ENCODE results near the gene SCGB3A2.

DNA sequence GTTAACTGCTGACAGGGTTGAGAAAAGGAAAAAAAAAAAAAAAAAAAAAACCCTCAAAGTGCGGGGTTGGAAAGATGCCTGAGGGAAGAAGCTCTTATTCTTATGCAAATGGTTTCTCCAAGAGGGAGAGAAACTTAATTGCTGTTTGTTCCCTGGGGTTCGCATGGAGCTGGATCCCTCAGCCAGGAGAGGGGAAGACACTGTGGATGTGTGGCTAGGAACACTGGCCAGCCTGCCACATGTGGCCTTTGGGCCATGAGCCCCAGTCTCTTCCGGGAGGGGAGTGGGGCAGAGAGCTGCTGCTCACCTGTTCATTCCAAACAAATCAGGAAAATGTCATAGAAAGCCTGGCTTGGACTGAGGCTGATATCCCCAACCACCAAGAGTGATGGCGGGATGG, 9.4 kb upstream of the SCGB3A2 start:
- TF ChIP-seq YY1 (IDR thresholded peaks at IDR 0.05; ENCODE audit: insufficient read depth, insufficient read length): no peak
- no peak for TF ChIP-seq ZNF274 (IDR thresholded peaks at IDR 0.05; ENCODE audit: low read depth, low read length)
- TF ChIP-seq SUZ12 (IDR thresholded peaks at IDR 0.05; ENCODE audit: extremely low read depth, insufficient read depth, insufficient read length): no peak
